HG02981 (cell line): ENCODE results near the gene CEP164.

ENCODE experiments used
- ATAC-seq: cut with Tn5 transposase; IDR thresholded peaks from one replicate; pipeline ENCODE4 v1.9.1; 2021; ENCODE audit warnings: mild to moderate bottlenecking, moderate library complexity; ENCODE audit not compliant: unreplicated experiment

The CEP164 gene

GRCh38 chr11:117457835-117458234 lies 130.2 kb downstream of the CEP164 start:
- no peak for ATAC-seq

- no peak for ATAC-seq
These were observed 130.8 kb downstream of the CEP164 start for GRCh38 chr11:117458275-117459122.

GRCh38 chr11:117459123-117459978 lies 131.7 kb downstream of the CEP164 start:
- ATAC-seq = no peak

GRCh38 chr11:117459979-117460300 lies 132.3 kb downstream of the CEP164 start:
- ATAC-seq = no peak

- no peak for ATAC-seq
These were observed 133.9 kb downstream of the CEP164 start for GRCh38 chr11:117461396-117462182.

DNA sequence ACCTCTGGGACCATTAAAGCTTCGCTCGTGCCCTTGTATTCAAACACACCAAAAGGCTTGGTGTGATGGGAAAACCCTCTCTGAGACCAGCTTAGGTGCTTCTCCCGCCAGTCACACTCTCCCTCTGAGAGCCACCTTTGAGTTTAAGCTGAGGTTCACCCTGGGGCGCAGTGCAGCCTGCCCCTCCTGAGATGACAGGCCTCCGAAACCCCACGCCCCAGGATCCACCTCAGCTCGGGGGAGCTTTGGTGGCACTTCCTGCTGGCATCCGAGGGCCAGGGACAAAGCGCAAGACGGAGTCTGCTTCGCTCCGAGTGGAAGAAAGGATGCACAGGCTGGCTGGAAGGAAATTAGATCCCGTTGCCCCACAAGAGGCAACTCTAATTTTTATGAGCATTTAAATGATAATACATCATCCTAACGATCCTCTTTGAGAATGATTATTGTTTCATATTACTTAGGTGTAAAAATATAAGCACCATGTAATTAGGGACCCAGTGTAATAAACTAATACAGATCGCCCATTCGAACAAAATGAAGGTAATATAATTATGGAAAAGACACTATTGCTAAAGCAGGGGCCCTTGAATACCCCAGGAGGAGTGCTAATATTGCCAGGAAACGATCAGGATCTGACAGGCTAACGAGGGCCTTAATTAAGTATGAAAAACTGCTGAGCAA lies 134.7 kb downstream of the CEP164 start:
- ATAC-seq = no peak

- ATAC-seq = no peak
These were observed 135.2 kb downstream of the CEP164 start for GRCh38 chr11:117462864-117463247.
